C4-2B (cell line): Measurements from ENCODE around the gene DPP4.

Experiments
- CTCF ChIP-seq: fragments of 450-650 bp; conservative IDR thresholded peaks from 2 replicates; pipeline ENCODE4 v1.5.1; 2017; ENCODE audit warnings: mild to moderate bottlenecking
- ZFX ChIP-seq: fragments of 450-650 bp; IDR thresholded peaks from 2 replicates; pipeline ENCODE4 v1.6.1; 2017

- no peak for TF ChIP-seq CTCF
- TF ChIP-seq ZFX: no peak
Measured at GRCh38 chr2:162092008-162092390, 18.0 kb upstream of the DPP4 start.
